AG10803 (cell line): ENCODE data around the gene PCK2.

Source experiments
- DNase-seq: peaks from one replicate; pipeline ENCODE4 v3.0.0; 2010; ENCODE audit warnings: low read depth
- H3K4me3 ChIP-seq: 2 replicates; pipeline ENCODE4 v1.5.1; 2011; ENCODE audit warnings: mild to moderate bottlenecking, low read length, control low read depth
- CTCF ChIP-seq: conservative IDR thresholded peaks from 2 replicates; pipeline ENCODE4 v1.5.1; 2011; ENCODE audit warnings: mild to moderate bottlenecking, low read length, control low read depth, inconsistent platforms

Gene PCK2

GRCh38 chr14:24149302-24149969 lies 55.3 kb downstream of the PCK2 start:
- no peak overlapping the region for H3K4me3 ChIP-seq
- DNase-seq, result no peak
- TF ChIP-seq CTCF, result no peak

- no peak overlapping the region for H3K4me3 ChIP-seq
- TF ChIP-seq CTCF, result no peak
- DNase-seq, result no peak
Observed at GRCh38 chr14:24150061-24150460, 56.0 kb downstream of the PCK2 start.

GRCh38 chr14:24150567-24150966 lies 56.5 kb downstream of the PCK2 start:
- no peak for DNase-seq
- no peak for TF ChIP-seq CTCF
- no peak overlapping the region for H3K4me3 ChIP-seq

- TF ChIP-seq CTCF, result no peak
- DNase-seq, result no peak
- H3K4me3 ChIP-seq, result no peak overlapping the region
Observed at GRCh38 chr14:24150993-24151392, 56.9 kb downstream of the PCK2 start.

GRCh38 chr14:24151404-24152080 lies 57.4 kb downstream of the PCK2 start:
- TF ChIP-seq CTCF, result no peak
- H3K4me3 ChIP-seq, result no peak overlapping the region
- DNase-seq, result no peak
